ENCODE results near the gene OTOA.
"Not testable (repeated sequence)": the region's sequence is repeated elsewhere in the genome, so short reads cannot be mapped to it uniquely, and the experiment has no call there.

Gene OTOA

GRCh38 chr16:21625026-21625425, 38.7 kb upstream of the OTOA start:
- TF ChIP-seq CTCF (IDR thresholded peaks at IDR 0.05), result no peak
- no peak for DNase-seq (ENCODE audit: low spot score)
- no peak overlapping the region for H3K4me3 ChIP-seq
- no peak overlapping the region for H3K27ac ChIP-seq

- no peak for DNase-seq (ENCODE audit: low spot score)
- no peak for TF ChIP-seq CTCF (IDR thresholded peaks at IDR 0.05)
- Histone ChIP-seq H3K4me3 (no peak overlapping the region), H3K27ac (peak overlapping the region in 1 of 2 donors; percentile 2)
These were observed 37.0 kb upstream of the OTOA start for GRCh38 chr16:21626659-21627277.

- Histone ChIP-seq H3K27ac (no peak overlapping the region), H3K4me3 (no peak overlapping the region)
- no peak for DNase-seq (ENCODE audit: low spot score)
- TF ChIP-seq CTCF (IDR thresholded peaks at IDR 0.05), result no peak
These were observed 35.5 kb upstream of the OTOA start for GRCh38 chr16:21628121-21628726.

GRCh38 chr16:21628772-21629171, 35.0 kb upstream of the OTOA start:
- DNase-seq (ENCODE audit: low spot score), result no peak
- no peak for TF ChIP-seq CTCF (IDR thresholded peaks at IDR 0.05)
- H3K27ac ChIP-seq, result no peak overlapping the region
- no peak overlapping the region for H3K4me3 ChIP-seq

GRCh38 chr16:21629616-21630539, 33.9 kb upstream of the OTOA start:
- not testable (repeated sequence) for DNase-seq (ENCODE audit: low spot score)

GRCh38 chr16:21630866-21631265, 32.9 kb upstream of the OTOA start:
- DNase-seq (ENCODE audit: low spot score), result not testable (repeated sequence)

More at GRCh38 chr16:21629616-21630539, 33.9 kb upstream of the OTOA start:
- H3K4me3 ChIP-seq, H3K27ac ChIP-seq: not testable (repeated sequence)

GRCh38 chr16:21631376-21631775, 32.4 kb upstream of the OTOA start:
- not testable (repeated sequence) for H3K27ac ChIP-seq; DNase-seq (ENCODE audit: low spot score); H3K4me3 ChIP-seq

More at GRCh38 chr16:21630866-21631265, 32.9 kb upstream of the OTOA start:
- not testable (repeated sequence) for H3K27ac ChIP-seq, H3K4me3 ChIP-seq

- not testable (repeated sequence) for DNase-seq (ENCODE audit: low spot score); H3K27ac ChIP-seq; H3K4me3 ChIP-seq
These were observed 31.7 kb upstream of the OTOA start for GRCh38 chr16:21631951-21632575.
